ENCODE results near the gene SMARCB1.

DNA sequence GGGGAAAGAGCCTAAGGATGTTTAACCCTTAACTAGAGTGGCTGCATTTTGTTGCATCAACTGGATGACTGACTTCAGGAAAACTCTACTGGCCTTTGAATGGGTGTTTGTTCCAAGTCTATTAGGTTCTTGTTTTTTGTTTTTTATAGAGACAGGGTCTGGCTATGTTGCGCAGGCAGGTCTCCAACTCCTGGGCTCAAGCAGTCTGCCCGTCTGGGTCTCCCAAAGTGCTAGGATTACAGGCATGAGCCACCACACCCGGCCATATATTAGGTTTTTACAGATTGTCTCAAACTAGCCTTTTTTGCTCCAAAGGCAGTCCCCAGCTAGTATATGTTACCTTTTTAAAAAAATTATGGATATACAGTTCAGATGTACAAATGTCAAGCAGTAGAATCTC, 1.1 kb downstream of the SMARCB1 start:
- TF ChIP-seq TAF1 (IDR thresholded peaks at IDR 0.05; ENCODE audit: low read depth, low read length) (no peak), POLR2A (IDR thresholded peaks at IDR 0.05; ENCODE audit: low read depth, low read length) (no peak), POLR2AphosphoS5 (IDR thresholded peaks at IDR 0.05; ENCODE audit: low read depth, low read length) (no peak)
